Aorta (tissue), 5 donors: ENCODE results near the gene CCNJL. TPM values are rescaled to one million over a fixed set of nuclear protein-coding genes. Genes with fewer than 3 reads are reported as not detected.

ENCODE experiments used
- ATAC-seq: fragments of 200-7000 bp; cut with Tn5 transposase; one replicate; pipeline ENCODE4 v1.9.1; 2022; ENCODE audit warnings: moderate library complexity; ENCODE audit not compliant: low FRiP score
- DNase-seq, 2 donors: peaks; one replicate each; pipeline ENCODE4 v3.0.0-alpha.2; 2020
- H3K27ac ChIP-seq, 2 donors: one replicate each; pipeline ENCODE4 v1.5.1; 2013; ENCODE audit warnings: low read length in 2 of 2, mild to moderate bottlenecking in 2 of 2, moderate library complexity in 2 of 2, control low read depth in 1 of 2, inconsistent platforms in 1 of 2, low read depth in 1 of 2
- H3K27me3 ChIP-seq, 2 donors: one replicate each; pipeline ENCODE4 v1.6.1; 2013; ENCODE audit warnings: control low read depth in 1 of 2, low read length in 1 of 2, mild to moderate bottlenecking in 1 of 2, moderate library complexity in 1 of 2; ENCODE audit not compliant: insufficient read depth in 2 of 2, control insufficient read depth in 1 of 2
- H3K36me3 ChIP-seq, 2 donors: one replicate each; pipeline ENCODE4 v1.6.1; 2013; ENCODE audit warnings: control low read depth in 1 of 2, low read length in 1 of 2, mild to moderate bottlenecking in 1 of 2; ENCODE audit not compliant: insufficient read depth in 2 of 2, control insufficient read depth in 1 of 2
- H3K4me1 ChIP-seq, 2 donors: one replicate each; pipeline ENCODE4 v1.6.1; 2013; ENCODE audit warnings: low read length in 2 of 2, control low read depth in 1 of 2, mild to moderate bottlenecking in 1 of 2, moderate library complexity in 1 of 2; ENCODE audit not compliant: insufficient read depth in 2 of 2, control insufficient read depth in 1 of 2
- H3K4me3 ChIP-seq, 2 donors: one replicate each; pipeline ENCODE4 v1.5.1; 2013; ENCODE audit warnings: low read length in 2 of 2, control low read depth in 1 of 2, mild to moderate bottlenecking in 1 of 2
- H3K9me3 ChIP-seq: one replicate; pipeline ENCODE4 v1.6.1; 2013; ENCODE audit warnings: mild to moderate bottlenecking, low read length; ENCODE audit not compliant: control insufficient read depth
- WGBS, 2 donors: extraction: QIAGEN DNeasy Blood & Tissue Kit; methylation state at CpG; one replicate each; pipeline ENCODE4 v1.1.7; 2013; 5-methylcytosine and 5-hydroxymethylcytosine counted together
- intact Hi-C, 2 donors: fragments of 100-400 bp; cut with DNase I; formaldehyde crosslinking; loops; one replicate each; pipeline versions ENCODE4 v1.14.2 to v1.15.0; 2022
- polyA plus RNA-seq, 2 donors: library from polyadenylated mRNA; stranded (reverse); fragments of 200-250 nt; gene quantifications; one replicate each; pipeline ENCODE4 v1.2.3, GENCODE V29; 2013
- total RNA-seq, 2 donors: library from RNA; stranded (reverse); fragmentation: NEBNext Ultra II Directional; extraction: Animal tissue kit (Norgen Biotek cat#: 25700); gene quantifications; one replicate each; pipeline ENCODE4 v1.2.1, GENCODE V29; 2021
- donor health status: healthy with polysubstance abuse.
- donor health status: Bipolar disorder and iron deficiency.
- donor health status: DM: no; HTN: no; CAD: no.
- donor health status: DM: no; HTN: no; CAD: no.
- donor health status: DM: yes; HTN: yes; CAD: no.

Gene CCNJL
- total and polyA plus RNA-seq, 4 donors = 0.18 to 3.5 (median 2.6) TPM; not detected in 1

DNA sequence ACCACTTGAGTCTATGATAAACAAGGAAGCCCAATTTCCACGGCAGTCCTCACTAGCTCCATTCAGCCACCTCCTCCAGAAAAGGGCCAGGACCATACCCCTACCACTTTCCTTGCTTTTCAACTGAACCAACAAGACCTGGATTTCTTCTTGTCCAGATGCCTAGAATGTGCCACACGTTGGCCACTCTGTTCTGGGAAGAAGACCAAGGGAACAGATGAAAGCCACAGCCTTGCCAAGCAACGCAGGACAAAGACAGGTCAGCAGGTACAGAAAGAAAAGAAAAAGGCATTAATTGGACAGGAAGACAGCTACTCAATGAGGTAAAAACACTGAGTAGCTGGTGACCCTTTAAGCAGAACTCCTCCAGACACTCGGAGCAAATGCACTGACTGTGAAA is 2.2 kb downstream of the CCNJL start:
- no peaks in the 10 kb centered on the region for H3K36me3 ChIP-seq
- H3K4me1 ChIP-seq = no peaks in the 10 kb centered on the region
- no peaks in the 10 kb centered on the region for H3K9me3 ChIP-seq
- H3K27me3 ChIP-seq = no peaks in the 10 kb centered on the region
- H3K27ac ChIP-seq = no peak overlapping the region
- no peak overlapping the region for H3K4me3 ChIP-seq
- 74 to 78% methylated on average over 4 of the region's 4 CpGs for WGBS, 2 donors
- DNase-seq (no peak), ATAC-seq (no peak)
- intact Hi-C loops = no loop called here

DNA sequence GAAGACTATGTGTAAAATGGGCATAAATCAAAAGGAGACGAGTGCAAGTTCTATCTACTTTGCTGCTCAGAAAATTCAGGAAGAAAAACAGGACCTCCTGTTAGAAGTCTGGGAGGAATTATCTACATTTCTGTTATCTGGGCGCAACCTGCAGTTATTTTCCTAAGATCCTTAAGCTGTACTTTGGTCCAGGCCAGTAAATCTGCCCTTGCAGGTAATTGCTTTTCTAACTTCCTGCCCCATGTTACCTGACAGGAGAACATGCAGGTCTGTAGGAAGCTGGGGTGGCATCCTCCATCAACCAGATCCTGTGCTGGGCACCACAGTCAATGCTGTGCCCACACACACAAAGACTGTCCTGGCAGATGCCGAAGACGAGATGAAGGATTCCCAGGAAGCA is 5.7 kb downstream of the CCNJL start:
- Histone ChIP-seq H3K27me3 (no peaks in the 10 kb centered on the region), H3K4me3 (no peak overlapping the region), H3K9me3 (no peaks in the 10 kb centered on the region), H3K4me1 (no peaks in the 10 kb centered on the region), H3K36me3 (no peaks in the 10 kb centered on the region), H3K27ac (no peak overlapping the region)
- intact Hi-C loops = no loop called here
- ATAC-seq (peak; percentile 13), DNase-seq (no peak)
- 89% methylated on average over 4 of the region's 4 CpGs for WGBS, 2 donors

DNA sequence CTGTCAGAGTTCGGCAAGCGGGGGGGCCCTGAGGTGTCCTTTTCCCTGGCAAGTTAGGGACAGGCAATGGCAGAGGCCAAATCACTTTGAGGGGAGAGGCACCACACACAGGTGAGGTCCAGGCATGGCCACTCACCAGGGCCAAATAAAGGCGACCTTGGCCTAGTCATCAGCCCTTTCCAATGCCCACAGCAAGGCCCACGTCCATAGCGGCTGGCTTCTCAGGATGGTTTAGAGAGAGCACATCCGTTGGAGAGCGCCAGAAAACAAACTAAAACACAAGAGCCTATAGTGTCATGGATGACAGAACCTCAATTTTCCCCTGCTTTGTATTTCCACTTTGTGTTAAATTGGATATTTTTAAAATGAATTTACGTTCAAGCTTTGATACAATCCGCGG is 7.0 kb downstream of the CCNJL start:
- Histone ChIP-seq H3K9me3 (no peaks in the 10 kb centered on the region), H3K36me3 (no peaks in the 10 kb centered on the region), H3K27me3 (no peaks in the 10 kb centered on the region), H3K27ac (no peak overlapping the region), H3K4me1 (no peaks in the 10 kb centered on the region), H3K4me3 (no peak overlapping the region)
- 96% methylated on average over 10 of the region's 10 CpGs for WGBS, 2 donors
- ATAC-seq (no peak), DNase-seq (no peak)
- intact Hi-C loops = no loop called here

DNA sequence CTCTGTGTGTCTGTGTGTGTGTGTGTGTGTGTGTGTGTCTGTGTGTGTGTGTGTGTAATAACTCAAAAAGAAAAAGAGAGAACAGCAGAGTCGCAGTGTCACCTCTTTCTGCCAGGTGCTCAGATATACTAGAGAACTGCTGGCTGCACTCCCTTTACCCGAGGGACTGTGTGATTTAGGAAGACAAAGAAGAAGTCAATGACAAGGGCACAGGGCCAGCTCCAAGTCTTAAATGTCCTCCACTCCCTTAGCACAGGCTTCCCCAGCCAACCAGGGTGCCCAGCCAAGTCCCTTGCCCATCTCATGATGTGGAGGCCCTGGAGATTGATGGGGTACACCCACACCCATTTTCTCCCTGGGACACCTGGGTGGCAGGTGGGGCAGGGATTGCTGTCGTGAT is 8.7 kb downstream of the CCNJL start:
- no peak for ATAC-seq
- WGBS, 2 donors = 79 to 84% methylated on average over 3 of the region's 3 CpGs
- intact Hi-C loops = no loop called here

DNA sequence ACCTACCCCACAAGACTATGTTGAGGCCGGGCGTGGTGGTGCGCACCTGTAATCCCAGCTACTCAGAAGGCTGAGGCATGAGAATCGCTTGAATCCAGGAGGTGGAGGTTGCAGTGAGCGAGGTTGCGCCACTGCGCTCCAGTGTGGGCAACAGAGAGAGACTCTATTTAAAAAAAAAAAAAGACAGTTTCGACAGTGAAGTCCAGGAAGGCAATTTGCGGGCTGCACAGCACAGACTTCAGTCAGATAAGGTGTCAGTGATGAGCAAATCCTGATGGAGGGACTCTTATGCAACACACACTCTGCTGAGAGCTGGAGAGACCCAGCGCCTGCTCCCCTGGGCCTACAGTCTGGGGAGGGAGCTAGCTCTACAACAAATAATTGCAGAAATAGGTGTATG is 14.2 kb downstream of the CCNJL start:
- no peak for ATAC-seq
- DNase-seq = no peak
- intact Hi-C loops = no loop called here
- H3K4me1 ChIP-seq = no peaks in the 10 kb centered on the region
- H3K27me3 ChIP-seq = no peaks in the 10 kb centered on the region
- H3K27ac ChIP-seq = no peak overlapping the region
- no peaks in the 10 kb centered on the region for H3K36me3 ChIP-seq
- 96 to 97% methylated on average over 10 of the region's 10 CpGs for WGBS, 2 donors
- no peaks in the 10 kb centered on the region for H3K9me3 ChIP-seq
- H3K4me3 ChIP-seq = no peak overlapping the region

More for the DNA sequence above, 8.7 kb downstream of the CCNJL start:
- Histone ChIP-seq H3K4me1 (no peaks in the 10 kb centered on the region), H3K27ac (no peak overlapping the region), H3K27me3 (no peaks in the 10 kb centered on the region), H3K36me3 (no peaks in the 10 kb centered on the region), H3K9me3 (no peaks in the 10 kb centered on the region), H3K4me3 (no peak overlapping the region)
- DNase-seq = no peak

DNA sequence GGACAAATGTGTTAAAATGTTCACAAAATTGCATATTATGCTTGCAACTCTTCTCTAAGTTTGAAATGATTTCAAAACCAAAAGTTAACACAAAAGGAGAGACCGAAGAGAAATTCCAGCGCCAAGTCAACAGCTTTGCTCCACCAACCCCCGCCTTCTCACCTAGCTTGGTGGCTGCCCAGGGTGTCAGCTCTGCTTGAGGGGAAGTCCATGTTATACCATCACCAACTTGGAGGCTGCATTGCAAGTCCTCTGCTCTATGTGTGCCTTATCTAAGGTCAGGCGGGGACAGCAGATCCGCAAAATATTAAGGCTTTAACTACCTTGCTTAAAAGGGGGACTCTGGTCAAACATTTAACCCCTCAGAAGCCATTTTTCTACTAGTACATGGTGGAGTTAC is 14.6 kb downstream of the CCNJL start:
- Histone ChIP-seq H3K4me1 (no peaks in the 10 kb centered on the region), H3K27ac (no peak overlapping the region), H3K9me3 (no peaks in the 10 kb centered on the region), H3K36me3 (no peaks in the 10 kb centered on the region), H3K27me3 (no peaks in the 10 kb centered on the region), H3K4me3 (no peak overlapping the region)
- DNase-seq (no peak), ATAC-seq (no peak)
- intact Hi-C loops = no loop called here
- 90 to 92% methylated on average over 5 of the region's 5 CpGs for WGBS, 2 donors

DNA sequence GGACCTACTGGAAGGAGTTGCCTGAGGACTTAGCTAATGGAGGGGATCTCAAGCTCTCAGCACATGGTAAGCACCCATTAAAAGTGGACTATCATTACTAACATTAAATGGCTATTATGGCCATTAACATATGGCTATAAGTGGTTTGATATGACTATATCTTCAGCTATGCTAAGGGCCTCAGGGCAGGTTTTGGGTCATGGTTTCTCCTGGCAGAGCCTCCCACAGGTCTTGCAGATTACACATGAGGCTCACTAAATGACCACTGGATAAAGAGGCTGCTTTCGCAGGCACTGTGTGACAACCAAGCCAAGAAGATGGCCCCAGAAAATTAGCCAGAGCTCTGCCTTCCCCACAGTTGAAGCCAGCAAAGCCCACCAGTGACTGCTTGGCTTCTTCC is 15.4 kb downstream of the CCNJL start:
- intact Hi-C loops = no loop called here
- H3K9me3 ChIP-seq = no peaks in the 10 kb centered on the region
- 96 to 100% methylated on average over 1 of the region's 1 CpG for WGBS, 2 donors
- H3K27ac ChIP-seq = no peak overlapping the region
- DNase-seq (no peak), ATAC-seq (no peak)
- H3K27me3 ChIP-seq = no peaks in the 10 kb centered on the region
- no peak overlapping the region for H3K4me3 ChIP-seq
- H3K36me3 ChIP-seq = no peaks in the 10 kb centered on the region
- H3K4me1 ChIP-seq = no peaks in the 10 kb centered on the region

DNA sequence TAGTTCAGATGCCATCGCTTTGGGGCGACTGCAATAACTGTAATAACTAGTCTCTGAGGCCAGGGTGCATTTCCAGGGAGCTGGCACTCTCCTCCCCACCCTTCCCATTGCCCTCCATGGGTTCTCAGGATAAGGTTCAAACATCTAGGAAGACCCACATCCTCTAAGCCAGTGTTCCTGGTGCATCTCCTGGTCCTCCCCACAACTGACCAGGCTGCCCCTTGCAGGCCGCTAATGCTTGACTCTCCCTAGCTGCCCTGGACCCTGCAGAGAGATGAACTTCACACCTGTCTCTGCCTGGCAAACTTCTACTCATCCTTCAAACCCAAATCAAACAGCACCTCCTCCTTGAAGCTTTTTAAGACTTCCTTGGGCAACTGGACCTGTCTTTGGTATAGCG is 15.9 kb downstream of the CCNJL start:
- H3K9me3 ChIP-seq = no peaks in the 10 kb centered on the region
- ATAC-seq (no peak), DNase-seq (no peak)
- H3K36me3 ChIP-seq = no peaks in the 10 kb centered on the region
- no peaks in the 10 kb centered on the region for H3K4me1 ChIP-seq
- no peaks in the 10 kb centered on the region for H3K27me3 ChIP-seq
- intact Hi-C loops = no loop called here
- no peak overlapping the region for H3K27ac ChIP-seq
- 91 to 100% methylated on average over 4 of the region's 4 CpGs for WGBS, 2 donors
- no peak overlapping the region for H3K4me3 ChIP-seq

DNA sequence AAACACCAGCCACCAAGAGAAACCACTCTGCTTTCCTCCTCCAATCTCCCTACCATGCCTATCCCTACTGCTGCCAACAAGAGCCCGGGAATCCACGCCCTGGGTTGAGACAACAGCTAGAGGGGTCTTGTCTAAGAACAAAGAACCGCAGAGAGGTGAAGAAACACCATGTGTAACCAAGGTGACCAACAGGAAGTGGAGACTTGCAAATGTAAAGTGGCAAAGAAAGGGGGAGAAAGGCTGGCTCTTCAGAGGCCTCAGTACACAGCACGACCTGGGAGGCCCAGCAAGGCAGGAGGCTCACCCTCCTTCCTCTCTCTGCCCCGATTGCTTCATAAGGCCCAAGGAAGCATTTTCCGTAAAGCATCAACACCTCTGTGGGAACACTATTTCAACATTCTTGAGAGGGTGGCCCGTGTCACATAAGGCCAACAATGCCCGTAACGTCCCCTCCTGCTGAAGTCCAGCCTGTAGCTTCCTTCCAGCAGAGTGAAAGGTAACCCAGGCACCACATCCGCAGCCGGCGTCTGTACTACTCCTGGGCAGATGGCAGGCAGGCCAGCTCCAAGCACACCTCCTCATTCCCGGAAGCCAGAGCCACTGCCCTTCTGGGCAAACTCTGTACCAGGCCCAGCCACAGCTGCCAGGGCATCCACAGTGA is 18.3 kb downstream of the CCNJL start:
- Histone ChIP-seq H3K4me1 (no peaks in the 10 kb centered on the region), H3K9me3 (no peaks in the 10 kb centered on the region), H3K27me3 (no peaks in the 10 kb centered on the region), H3K4me3 (no peak overlapping the region), H3K36me3 (no peaks in the 10 kb centered on the region), H3K27ac (no peak overlapping the region)
- intact Hi-C loops = no loop called here
- ATAC-seq = peak; percentile 45
- WGBS, 2 donors = 74 to 80% methylated on average over 13 of the region's 13 CpGs
- DNase-seq = no peak
